GM19463 (cell line): Measurements from ENCODE around the gene FGF18.

ENCODE experiments used
- ATAC-seq: cut with Tn5 transposase; IDR thresholded peaks from one replicate; pipeline ENCODE4 v1.9.1; 2021; ENCODE audit warnings: mild to moderate bottlenecking, moderate library complexity; ENCODE audit not compliant: unreplicated experiment

Gene FGF18

GRCh38 chr5:171438738-171439137 is 19.3 kb downstream of the FGF18 start:
- no peak for ATAC-seq

- ATAC-seq, result no peak
These were observed 21.9 kb downstream of the FGF18 start for GRCh38 chr5:171441246-171441791.

GRCh38 chr5:171442287-171443042 is 23.0 kb downstream of the FGF18 start:
- no peak for ATAC-seq

- no peak for ATAC-seq
These were observed 25.1 kb downstream of the FGF18 start for GRCh38 chr5:171444582-171444981.

- no peak for ATAC-seq
These were observed 26.4 kb downstream of the FGF18 start for GRCh38 chr5:171445644-171446516.

GRCh38 chr5:171447226-171447625 is 27.8 kb downstream of the FGF18 start:
- no peak for ATAC-seq

- no peak for ATAC-seq
These were observed 30.0 kb downstream of the FGF18 start for GRCh38 chr5:171449426-171449825.

- ATAC-seq, result no peak
These were observed 31.2 kb downstream of the FGF18 start for GRCh38 chr5:171450423-171451331.

GRCh38 chr5:171451421-171451820 is 32.0 kb downstream of the FGF18 start:
- ATAC-seq, result no peak

GRCh38 chr5:171453056-171453725 is 33.7 kb downstream of the FGF18 start:
- ATAC-seq, result no peak

- no peak for ATAC-seq
These were observed 34.5 kb downstream of the FGF18 start for GRCh38 chr5:171453988-171454387.

- ATAC-seq, result no peak
These were observed 35.1 kb downstream of the FGF18 start for GRCh38 chr5:171454549-171454948.

GRCh38 chr5:171455522-171455921 is 36.1 kb downstream of the FGF18 start:
- no peak for ATAC-seq

GRCh38 chr5:171457208-171457981 is 37.9 kb downstream of the FGF18 start:
- ATAC-seq, result no peak

- no peak for ATAC-seq
These were observed 40.4 kb downstream of the FGF18 start for GRCh38 chr5:171459839-171460238.

GRCh38 chr5:171462136-171462927 is 42.9 kb downstream of the FGF18 start:
- ATAC-seq, result no peak

- ATAC-seq, result no peak
These were observed 43.7 kb downstream of the FGF18 start for GRCh38 chr5:171462928-171463861.

GRCh38 chr5:171463862-171464229 is 44.4 kb downstream of the FGF18 start:
- no peak for ATAC-seq
